OCI-LY7 (cell line): ENCODE measurements around the gene HIVEP3. TPM values are rescaled to one million over a fixed set of nuclear protein-coding genes. Genes with fewer than 3 reads are reported as not detected.

ENCODE experiments used
- BruUV-seq: library from RNA; stranded (reverse); fragments of 400-500 nt; replicated peaks from 2 replicates; lab custom pipeline; 2021; lab: Mats Ljungman, UMichigan
- CTCF ChIA-PET: fragments of 300-600 bp; sonication (Branson Sonifier 250); formaldehyde crosslinking; loops from one replicate; lab custom pipeline; 2022; ENCODE audit warnings: antibody characterized with exemption; ENCODE audit not compliant: unreplicated experiment; lab: Charles Lee
- POLR2A ChIA-PET: fragments of 300-600 bp; sonication (Branson Sonifier 250); formaldehyde crosslinking; loops from one replicate; lab custom pipeline; 2022; ENCODE audit warnings: antibody characterized with exemption; lab: Charles Lee
- DNase-seq: peaks from one replicate; pipeline ENCODE4 v3.0.0-alpha.2; 2015; ENCODE audit warnings: low spot score
- H2AFZ ChIP-seq: fragments of 200-600 bp; sonication (generic), shearing (Covaris generic); 2 replicates; pipeline ENCODE4 v1.6.1; 2014; ENCODE audit warnings: mild to moderate bottlenecking, antibody characterized with exemption, low read length, moderate library complexity
- H3K27ac ChIP-seq: fragments of 200-600 bp; sonication (generic); 2 replicates; pipeline ENCODE4 v1.5.1; 2014; ENCODE audit warnings: mixed run types, low read depth, mild to moderate bottlenecking, moderate library complexity, low read length, inconsistent platforms; ENCODE audit not compliant: poor library complexity, severe bottlenecking
- H3K36me3 ChIP-seq: fragments of 200-600 bp; sonication (generic); 2 replicates; pipeline ENCODE4 v1.6.1; 2014; ENCODE audit warnings: mild to moderate bottlenecking, antibody characterized with exemption, low read length, moderate library complexity, mixed read lengths; ENCODE audit not compliant: insufficient read depth
- H3K4me1 ChIP-seq: fragments of 200-600 bp; sonication (generic); 2 replicates; pipeline ENCODE4 v1.5.1; 2014; ENCODE audit warnings: mild to moderate bottlenecking, low read length; ENCODE audit not compliant: insufficient read depth, poor library complexity, severe bottlenecking
- H3K4me2 ChIP-seq: fragments of 200-600 bp; sonication (generic); 2 replicates; pipeline ENCODE4 v1.6.1; 2014; ENCODE audit warnings: mild to moderate bottlenecking, low read length
- H3K4me3 ChIP-seq: fragments of 200-600 bp; sonication (generic); 2 replicates; pipeline ENCODE4 v1.5.1; 2014; ENCODE audit warnings: mild to moderate bottlenecking, low read depth, low read length; ENCODE audit not compliant: poor library complexity, severe bottlenecking
- H3K79me2 ChIP-seq: fragments of 200-600 bp; sonication (generic); 2 replicates; pipeline ENCODE4 v1.6.1; 2016; ENCODE audit warnings: low read depth, mild to moderate bottlenecking, low read length, moderate library complexity, mixed read lengths; ENCODE audit not compliant: insufficient read depth
- H3K9me2 ChIP-seq: fragments of 200-600 bp; sonication (generic); 2 replicates; pipeline ENCODE4 v1.6.1; 2016; ENCODE audit warnings: mild to moderate bottlenecking, low read length, mixed read lengths; ENCODE audit not compliant: insufficient read depth
- H3K9me3 ChIP-seq: fragments of 200-600 bp; sonication (generic); 2 replicates; pipeline ENCODE4 v1.6.1; 2014; ENCODE audit warnings: mild to moderate bottlenecking, mixed run types, low read length, mixed read lengths
- H4K20me1 ChIP-seq: fragments of 200-600 bp; sonication (generic); 2 replicates; pipeline ENCODE4 v1.6.1; 2014; ENCODE audit warnings: mild to moderate bottlenecking, antibody characterized with exemption, low read length, moderate library complexity, mixed read lengths; ENCODE audit not compliant: insufficient read depth
- CTCF ChIP-seq: fragments of 200-600 bp; sonication (generic); conservative IDR thresholded peaks from 2 replicates; pipeline ENCODE4 v1.5.1; 2014; ENCODE audit warnings: mild to moderate bottlenecking, antibody characterized with exemption, low read length, moderate library complexity, mixed read lengths
- EZH2phosphoT487 ChIP-seq: fragments of 200-600 bp; sonication (generic); IDR thresholded peaks from 2 replicates; pipeline ENCODE4 v1.6.1; 2018; ENCODE audit warnings: low read depth, borderline replicate concordance, mild to moderate bottlenecking, mixed run types, antibody characterized with exemption, low read length, moderate library complexity, mixed read lengths
- intact Hi-C: fragments of 100-400 bp; cut with micrococcal nuclease; formaldehyde crosslinking; loops from one replicate; pipeline ENCODE4 v1.10.0; 2022; ENCODE audit not compliant: unreplicated experiment
- total RNA-seq, 2 experiments: library from RNA; depleted of rRNA in 1 of 2; stranded (reverse); fragments of >200 nt in 1 of 2; shearing (Covaris generic) in 1 of 2; gene quantifications; 2 replicates each; pipeline ENCODE4 v1.2.3, GENCODE V29; 2014 to 2022

The HIVEP3 gene
- total RNA-seq, 2 experiments from 2014 or later = 0.53 to 0.60 TPM

- Histone ChIP-seq H4K20me1 (no peaks in the 10 kb centered on the region), H3K4me1 (no peaks in the 10 kb centered on the region), H3K27ac (no peak overlapping the region), H3K4me3 (no peak overlapping the region), H3K79me2 (no peaks in the 10 kb centered on the region), H3K36me3 (no peaks in the 10 kb centered on the region), H3K9me3 (no peaks in the 10 kb centered on the region), H2AFZ (no peak overlapping the region), H3K9me2 (no peaks in the 10 kb centered on the region), H3K4me2 (no peak overlapping the region)
- CTCF ChIA-PET = no interaction called here
- TF ChIP-seq EZH2phosphoT487 (no peak), CTCF (no peak)
- POLR2A ChIA-PET = no interaction called here
- no peak for DNase-seq
- intact Hi-C loops = no loop called here
- BruUV-seq = no TSS peak
Measured at GRCh38 chr1:41702771-41703170, 216.0 kb downstream of the HIVEP3 start.

GRCh38 chr1:41700986-41701535, 217.7 kb downstream of the HIVEP3 start:
- Histone ChIP-seq H3K79me2 (no peaks in the 10 kb centered on the region), H3K9me2 (no peaks in the 10 kb centered on the region), H3K4me2 (no peak overlapping the region), H4K20me1 (no peaks in the 10 kb centered on the region), H3K4me1 (no peaks in the 10 kb centered on the region), H3K36me3 (no peaks in the 10 kb centered on the region), H3K27ac (no peak overlapping the region), H2AFZ (no peak overlapping the region), H3K9me3 (no peaks in the 10 kb centered on the region), H3K4me3 (no peak overlapping the region)
- TF ChIP-seq CTCF (no peak), EZH2phosphoT487 (no peak)
- intact Hi-C loops = no loop called here
- POLR2A ChIA-PET = no interaction called here
- DNase-seq = no peak
- BruUV-seq = no TSS peak
- CTCF ChIA-PET = interaction anchor here (0.6 kb wide), 1 partner anchor 179 kb away, joined by 3 read pairs; no protein-coding TSS in a partner anchor

GRCh38 chr1:41700581-41700980, 218.1 kb downstream of the HIVEP3 start:
- H3K9me3 ChIP-seq = no peaks in the 10 kb centered on the region
- H3K4me3 ChIP-seq = no peak overlapping the region
- no TSS peak for BruUV-seq
- POLR2A ChIA-PET = no interaction called here
- H3K27ac ChIP-seq = no peak overlapping the region
- intact Hi-C loops = no loop called here
- no peaks in the 10 kb centered on the region for H3K79me2 ChIP-seq
- no peaks in the 10 kb centered on the region for H3K9me2 ChIP-seq
- CTCF ChIA-PET = no interaction called here
- H4K20me1 ChIP-seq = no peaks in the 10 kb centered on the region
- no peak overlapping the region for H2AFZ ChIP-seq
- no peak for DNase-seq
- H3K4me2 ChIP-seq = no peak overlapping the region
- H3K36me3 ChIP-seq = no peaks in the 10 kb centered on the region
- TF ChIP-seq EZH2phosphoT487 (no peak), CTCF (no peak)
- no peaks in the 10 kb centered on the region for H3K4me1 ChIP-seq
